Lower lobe of right lung (tissue), 2 donors: ENCODE results near the gene CMIP. TPM values are rescaled to one million over a fixed set of nuclear protein-coding genes. Genes with fewer than 3 reads are reported as not detected.
"Not testable (repeated sequence)": the region's sequence is repeated elsewhere in the genome, so short reads cannot be mapped to it uniquely, and the experiment has no call there.

Experiments used
- ATAC-seq, 2 donors: fragments of 200-7000 bp; cut with Tn5 transposase; one replicate each; pipeline ENCODE4 v1.9.1; 2020 to 2022; ENCODE audit warnings: mild to moderate bottlenecking in 2 of 2, moderate library complexity in 2 of 2
- DNase-seq: peaks from one replicate; pipeline ENCODE4 v3.0.0-alpha.2; 2020
- H3K27ac ChIP-seq: fragments of 200-600 bp; one replicate; pipeline ENCODE4 v1.8.0; 2022
- H3K27me3 ChIP-seq: fragments of 200-600 bp; one replicate; pipeline ENCODE4 v1.8.0; 2022; ENCODE audit warnings: low read depth
- H3K36me3 ChIP-seq: fragments of 200-600 bp; one replicate; pipeline ENCODE4 v1.8.0; 2022; ENCODE audit warnings: mild to moderate bottlenecking
- H3K4me1 ChIP-seq: fragments of 200-600 bp; one replicate; pipeline ENCODE4 v1.8.0; 2022
- H3K4me3 ChIP-seq: fragments of 200-600 bp; one replicate; pipeline ENCODE4 v1.8.0; 2022; ENCODE audit warnings: mild to moderate bottlenecking
- H3K9me3 ChIP-seq: fragments of 200-600 bp; one replicate; pipeline ENCODE4 v1.8.0; 2022
- CTCF ChIP-seq: fragments of 200-600 bp; IDR thresholded peaks from one replicate; pipeline ENCODE4 v1.8.0; 2022; ENCODE audit warnings: antibody characterized with exemption, mild to moderate bottlenecking
- intact Hi-C: fragments of 100-400 bp; cut with DNase I; formaldehyde crosslinking; loops from one replicate; pipeline ENCODE4 v1.11.0; 2022
- total RNA-seq: library from RNA; stranded (reverse); fragmentation: NEBNext Ultra II Directional; extraction: Animal tissue kit (Norgen Biotek cat#: 25700); gene quantifications from one replicate; pipeline ENCODE4 v1.2.1, GENCODE V29; 2021
- donor health status: DM: no; HTN: yes; CAD: no; lungs with severe emphysema.

The CMIP gene
- total RNA-seq, 1 donor from 2014 or later: 77.4 TPM

DNA sequence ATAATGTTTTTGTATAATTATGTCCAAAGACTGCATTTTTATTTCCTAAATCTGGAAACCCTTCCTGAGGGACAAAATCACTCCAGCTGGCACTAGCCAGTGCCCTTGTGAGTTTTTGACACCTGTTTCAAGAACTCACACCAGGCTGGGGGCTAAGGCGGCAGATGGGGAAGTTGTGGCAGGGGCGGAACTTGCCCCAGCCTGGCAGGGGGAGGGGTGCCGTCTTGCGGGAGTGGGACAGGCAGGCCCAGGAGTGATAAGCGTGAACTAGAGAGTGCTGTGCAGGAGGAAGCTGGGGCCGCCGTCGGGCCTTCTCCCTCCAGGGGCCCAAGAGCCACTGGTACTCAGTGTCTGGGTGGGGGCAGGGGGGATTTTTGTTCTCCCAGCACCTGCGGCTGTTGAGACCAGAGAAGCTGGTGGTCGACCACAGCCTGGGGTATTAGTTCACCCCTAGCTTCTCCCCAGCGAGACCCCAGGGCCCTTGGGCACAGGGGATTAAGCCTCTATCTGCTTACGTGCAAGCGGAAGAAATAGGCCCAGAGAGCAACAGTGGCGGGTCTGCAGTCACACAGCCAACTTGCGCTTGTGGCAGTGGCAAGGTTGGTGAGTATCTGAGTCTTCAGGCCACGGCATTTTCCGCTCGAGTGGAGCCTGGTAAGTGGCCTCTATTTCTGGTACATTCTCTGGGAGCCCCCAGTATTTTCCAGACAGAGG lies 294.3 kb downstream of the CMIP start:
- TF ChIP-seq CTCF: no peak
- Histone ChIP-seq H3K27ac (peak overlapping the region; percentile 20), H3K9me3 (no peaks in the 10 kb centered on the region), H3K36me3 (no peaks in the 10 kb centered on the region), H3K27me3 (no peaks in the 10 kb centered on the region), H3K4me3 (no peak overlapping the region), H3K4me1 (peaks cover 17% of the 10 kb centered on the region)
- DNase-seq (peak; percentile 84), ATAC-seq (peak; percentile 42 to 70)
- intact Hi-C loops: no loop called here

GRCh38 chr16:81739503-81739902 lies 294.9 kb downstream of the CMIP start:
- Histone ChIP-seq H3K27ac (no peak overlapping the region), H3K4me3 (no peak overlapping the region), H3K9me3 (no peaks in the 10 kb centered on the region), H3K36me3 (no peaks in the 10 kb centered on the region), H3K27me3 (no peaks in the 10 kb centered on the region), H3K4me1 (peaks cover 17% of the 10 kb centered on the region)
- no peak for DNase-seq
- no peak for TF ChIP-seq CTCF
- no peak for ATAC-seq
- intact Hi-C loops: no loop called here

DNA sequence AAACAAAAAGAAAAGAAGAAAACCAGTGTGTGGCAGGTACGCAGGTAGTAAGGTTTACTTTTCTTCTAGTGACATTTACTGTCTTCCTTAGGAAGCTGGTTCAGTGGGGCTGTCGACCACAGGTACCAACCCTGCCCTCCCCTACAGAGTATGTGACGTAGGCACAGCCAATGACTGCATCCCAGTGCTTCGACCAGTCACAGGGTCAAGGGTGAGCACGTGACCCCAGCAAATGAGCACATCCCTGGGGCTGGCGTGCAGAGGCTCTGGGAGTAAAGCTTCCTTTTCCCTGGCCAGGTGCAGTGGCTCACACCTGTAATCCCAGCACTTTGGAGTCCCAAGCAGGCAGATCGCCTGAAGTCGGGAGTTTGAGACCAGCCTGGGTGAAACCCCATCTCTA lies 295.6 kb downstream of the CMIP start:
- Histone ChIP-seq H3K27ac (no peak overlapping the region), H3K4me1 (peaks cover 17% of the 10 kb centered on the region), H3K9me3 (no peaks in the 10 kb centered on the region), H3K4me3 (no peak overlapping the region), H3K27me3 (no peaks in the 10 kb centered on the region), H3K36me3 (no peaks in the 10 kb centered on the region)
- intact Hi-C loops: no loop called here
- ATAC-seq (peak in 1 of 2 donors; percentile 30), DNase-seq (no peak)
- TF ChIP-seq CTCF: no peak

GRCh38 chr16:81741430-81741770 lies 296.8 kb downstream of the CMIP start:
- intact Hi-C loops, H3K36me3 ChIP-seq, H3K27me3 ChIP-seq, DNase-seq, H3K4me3 ChIP-seq, H3K27ac ChIP-seq, H3K9me3 ChIP-seq, ATAC-seq: not testable (repeated sequence)
- peaks cover 26% of the 10 kb centered on the region for H3K4me1 ChIP-seq

GRCh38 chr16:81744385-81744784 lies 299.8 kb downstream of the CMIP start:
- Histone ChIP-seq H3K27me3 (no peaks in the 10 kb centered on the region), H3K9me3 (no peaks in the 10 kb centered on the region), H3K4me1 (peaks cover 14% of the 10 kb centered on the region), H3K27ac (no peak overlapping the region), H3K36me3 (no peaks in the 10 kb centered on the region), H3K4me3 (no peak overlapping the region)
- intact Hi-C loops: no loop called here
- no peak for TF ChIP-seq CTCF
- ATAC-seq: no peak
- no peak for DNase-seq

GRCh38 chr16:81744911-81745310 lies 300.3 kb downstream of the CMIP start:
- Histone ChIP-seq H3K4me3 (no peak overlapping the region), H3K27me3 (no peaks in the 10 kb centered on the region), H3K4me1 (peaks cover 14% of the 10 kb centered on the region), H3K36me3 (no peaks in the 10 kb centered on the region), H3K27ac (no peak overlapping the region), H3K9me3 (no peaks in the 10 kb centered on the region)
- no peak for TF ChIP-seq CTCF
- intact Hi-C loops: no loop called here
- ATAC-seq: no peak
- no peak for DNase-seq
